Natural killer cell (primary cell): ENCODE data around the gene TBCD. TPM values are rescaled to one million over a fixed set of nuclear protein-coding genes. Genes with fewer than 3 reads are reported as not detected.

ENCODE experiments used
- ATAC-seq, 3 donors: fragments of 150-1000 bp in 2 of 3; fragments of 200-7000 bp in 1 of 3; cut with Tn5 transposase; 1 replicate in 1 of 3; 2 replicates in 2 of 3; pipeline ENCODE4 v1.10.0; 2021; ENCODE audit warnings: mild to moderate bottlenecking in 2 of 3, moderate library complexity in 2 of 3
- DNase-seq, 2 donors: peaks; one replicate each; pipeline versions ENCODE4 v3.0.0 to v3.0.0-alpha.2; 2013 to 2021; ENCODE audit warnings: mixed read lengths in 1 of 2
- H3K27ac ChIP-seq: one replicate; pipeline ENCODE4 v1.5.1; 2013; ENCODE audit warnings: mild to moderate bottlenecking, low read length
- H3K27me3 ChIP-seq: one replicate; pipeline ENCODE4 v1.6.1; 2013; ENCODE audit warnings: low read length; ENCODE audit not compliant: control insufficient read depth, insufficient read depth
- H3K36me3 ChIP-seq: one replicate; pipeline ENCODE4 v1.6.1; 2013; ENCODE audit warnings: low read length; ENCODE audit not compliant: control insufficient read depth, insufficient read depth
- H3K4me1 ChIP-seq: one replicate; pipeline ENCODE4 v1.6.1; 2013; ENCODE audit warnings: low read length; ENCODE audit not compliant: control insufficient read depth, insufficient read depth
- H3K4me3 ChIP-seq: one replicate; pipeline ENCODE4 v1.5.1; 2013; ENCODE audit warnings: low read length
- H3K9me3 ChIP-seq: one replicate; pipeline ENCODE4 v1.6.1; 2013; ENCODE audit warnings: low read length; ENCODE audit not compliant: control insufficient read depth, insufficient read depth
- H3K27ac Mint-ChIP-seq, 2 donors: one replicate each; pipeline ENCODE4 v1.8.0; 2022; ENCODE audit warnings: mild to moderate bottlenecking in 2 of 2, mixed read lengths in 2 of 2, moderate library complexity in 1 of 2
- H3K27me3 Mint-ChIP-seq, 2 donors: one replicate each; pipeline ENCODE4 v1.8.0; 2022; ENCODE audit warnings: low read depth in 2 of 2, mixed read lengths in 2 of 2
- H3K36me3 Mint-ChIP-seq: one replicate; pipeline ENCODE4 v1.8.0; 2022; ENCODE audit warnings: mixed read lengths
- H3K4me1 Mint-ChIP-seq, 2 donors: one replicate each; pipeline ENCODE4 v1.8.0; 2022; ENCODE audit warnings: mixed read lengths in 2 of 2
- H3K4me3 Mint-ChIP-seq: one replicate; pipeline ENCODE4 v1.8.0; 2022; ENCODE audit warnings: mild to moderate bottlenecking, moderate library complexity, mixed read lengths
- H3K9me3 Mint-ChIP-seq, 2 donors: one replicate each; pipeline ENCODE4 v1.8.0; 2022; ENCODE audit warnings: mixed read lengths in 2 of 2
- WGBS: methylation state at CpG from one replicate; pipeline ENCODE4 v1.1.7; 2013; ENCODE audit warnings: missing lambda C conversion rate; ENCODE audit not compliant: insufficient coverage; 5-methylcytosine and 5-hydroxymethylcytosine counted together
- intact Hi-C: fragments of 100-400 bp; cut with micrococcal nuclease; formaldehyde crosslinking; loops from one replicate; pipeline ENCODE4 v1.14.2; 2022
- total RNA-seq, 4 donors: library from RNA; stranded (reverse); fragments of 120-200 nt in 1 of 4; gene quantifications; one replicate each; pipeline versions ENCODE4 v1.2.3 to v1.2.4, GENCODE V29; 2013 to 2022
- TF ChIP-seq, protein P1 (sequence below): fragments of 200-600 bp; IDR thresholded peaks from one replicate; pipeline ENCODE4 v1.8.0; 2022; ENCODE audit warnings: antibody characterized with exemption

TBCD gene
- total RNA-seq, 3 donors from 2014 or later (not counting 1 experiment from before 2014, with no cell fraction given) = 92.0 to 149 (median 132) TPM

DNA sequence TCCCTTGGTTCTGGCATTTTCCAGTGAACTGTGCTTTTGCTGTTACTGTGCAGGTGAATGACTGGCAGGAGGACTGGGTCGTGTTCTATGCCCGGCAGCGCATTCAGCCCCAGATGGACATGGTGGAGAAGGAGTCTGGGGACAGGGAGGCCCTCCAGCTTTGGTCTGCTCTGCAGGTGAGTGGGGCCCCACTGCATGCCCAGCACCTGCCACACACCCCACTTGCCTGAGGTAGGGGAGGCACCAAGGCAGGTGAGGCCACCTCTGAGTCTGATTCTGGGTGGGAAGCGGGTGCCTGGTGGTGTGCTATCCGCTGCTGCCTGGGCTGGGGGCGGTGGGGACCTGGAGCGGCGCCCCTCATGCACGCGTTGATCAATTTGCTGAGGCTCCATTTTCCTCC lies 25.4 kb upstream of the TBCD start:
- H3K27ac Mint-ChIP-seq = no peak overlapping the region
- peaks cover 11% of the 10 kb centered on the region for H3K36me3 Mint-ChIP-seq
- ATAC-seq = no peak
- H3K27ac ChIP-seq = no peak overlapping the region
- WGBS = 98% methylated on average over 10 of the region's 10 CpGs
- H3K36me3 ChIP-seq = peaks cover 27% of the 10 kb centered on the region
- H3K9me3 ChIP-seq = no peaks in the 10 kb centered on the region
- intact Hi-C loops = no loop called here
- peaks cover 0 to 6% of the 10 kb centered on the region in 2 donors for H3K4me1 Mint-ChIP-seq
- no peaks in the 10 kb centered on the region for H3K4me1 ChIP-seq
- TF ChIP-seq, protein P1, sequence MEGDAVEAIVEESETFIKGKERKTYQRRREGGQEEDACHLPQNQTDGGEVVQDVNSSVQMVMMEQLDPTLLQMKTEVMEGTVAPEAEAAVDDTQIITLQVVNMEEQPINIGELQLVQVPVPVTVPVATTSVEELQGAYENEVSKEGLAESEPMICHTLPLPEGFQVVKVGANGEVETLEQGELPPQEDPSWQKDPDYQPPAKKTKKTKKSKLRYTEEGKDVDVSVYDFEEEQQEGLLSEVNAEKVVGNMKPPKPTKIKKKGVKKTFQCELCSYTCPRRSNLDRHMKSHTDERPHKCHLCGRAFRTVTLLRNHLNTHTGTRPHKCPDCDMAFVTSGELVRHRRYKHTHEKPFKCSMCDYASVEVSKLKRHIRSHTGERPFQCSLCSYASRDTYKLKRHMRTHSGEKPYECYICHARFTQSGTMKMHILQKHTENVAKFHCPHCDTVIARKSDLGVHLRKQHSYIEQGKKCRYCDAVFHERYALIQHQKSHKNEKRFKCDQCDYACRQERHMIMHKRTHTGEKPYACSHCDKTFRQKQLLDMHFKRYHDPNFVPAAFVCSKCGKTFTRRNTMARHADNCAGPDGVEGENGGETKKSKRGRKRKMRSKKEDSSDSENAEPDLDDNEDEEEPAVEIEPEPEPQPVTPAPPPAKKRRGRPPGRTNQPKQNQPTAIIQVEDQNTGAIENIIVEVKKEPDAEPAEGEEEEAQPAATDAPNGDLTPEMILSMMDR = no peak
- no peak overlapping the region for H3K4me3 ChIP-seq
- no peak overlapping the region for H3K4me3 Mint-ChIP-seq
- no peaks in the 10 kb centered on the region for H3K27me3 ChIP-seq
- H3K27me3 Mint-ChIP-seq = no peaks in the 10 kb centered on the region
- no peaks in the 10 kb centered on the region for H3K9me3 Mint-ChIP-seq
- DNase-seq = no peak

DNA sequence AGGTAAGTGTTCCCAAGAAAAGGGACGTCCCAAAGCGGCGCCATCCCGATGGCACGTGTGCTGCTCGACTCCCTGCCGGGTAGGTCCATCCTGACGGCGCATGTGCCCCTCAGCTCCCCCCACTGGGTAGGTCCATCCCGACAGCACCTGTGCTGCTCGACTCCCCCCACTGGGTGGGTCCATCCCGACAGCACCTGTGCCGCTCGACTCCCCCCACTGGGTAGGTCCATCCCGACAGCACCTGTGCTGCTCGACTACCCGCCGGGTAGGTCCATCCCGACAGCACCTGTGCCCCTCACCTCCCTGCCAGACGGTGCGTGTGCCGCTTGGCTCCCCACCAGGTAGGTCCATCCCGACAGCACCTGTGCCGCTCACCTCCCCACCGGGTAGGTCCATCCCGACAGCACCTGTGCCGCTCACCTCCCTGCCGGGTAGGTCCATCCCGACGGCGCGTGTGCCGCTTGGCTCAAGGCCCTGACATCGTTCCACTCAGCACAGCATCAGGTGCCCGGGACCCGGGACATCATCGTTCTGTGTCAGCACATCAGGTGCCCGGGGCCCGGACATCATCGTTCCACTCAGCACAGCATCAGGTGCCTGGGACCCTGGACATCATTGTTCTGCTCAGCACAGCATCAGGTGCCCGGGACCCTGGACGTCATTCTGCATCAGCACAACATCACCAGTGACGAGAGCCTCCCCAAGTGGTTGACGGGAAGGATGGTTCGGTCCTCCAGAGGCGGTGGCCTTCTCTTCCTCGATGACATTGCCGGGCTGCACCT lies 22.2 kb upstream of the TBCD start:
- no peaks in the 10 kb centered on the region for H3K27me3 ChIP-seq
- Mint-ChIP-seq H3K27ac (no peak overlapping the region), H3K36me3 (peaks cover 10% of the 10 kb centered on the region), H3K4me1 (peaks cover 0 to 5% of the 10 kb centered on the region in 2 donors), H3K9me3 (peaks cover 0 to 5% of the 10 kb centered on the region in 2 donors), H3K4me3 (no peak overlapping the region), H3K27me3 (peaks cover 0 to 2% of the 10 kb centered on the region in 2 donors)
- peaks cover under 1% of the 10 kb centered on the region for H3K4me1 ChIP-seq
- H3K4me3 ChIP-seq = no peak overlapping the region
- TF ChIP-seq, protein P1 = no peak
- H3K36me3 ChIP-seq = peaks cover 17% of the 10 kb centered on the region
- no peak for DNase-seq
- intact Hi-C loops = no loop called here
- peak in 1 of 3 donors; percentile 24 for ATAC-seq
- H3K27ac ChIP-seq = no peak overlapping the region
- 90% methylated on average over 48 of the region's 48 CpGs for WGBS
- peaks cover 6% of the 10 kb centered on the region for H3K9me3 ChIP-seq

DNA sequence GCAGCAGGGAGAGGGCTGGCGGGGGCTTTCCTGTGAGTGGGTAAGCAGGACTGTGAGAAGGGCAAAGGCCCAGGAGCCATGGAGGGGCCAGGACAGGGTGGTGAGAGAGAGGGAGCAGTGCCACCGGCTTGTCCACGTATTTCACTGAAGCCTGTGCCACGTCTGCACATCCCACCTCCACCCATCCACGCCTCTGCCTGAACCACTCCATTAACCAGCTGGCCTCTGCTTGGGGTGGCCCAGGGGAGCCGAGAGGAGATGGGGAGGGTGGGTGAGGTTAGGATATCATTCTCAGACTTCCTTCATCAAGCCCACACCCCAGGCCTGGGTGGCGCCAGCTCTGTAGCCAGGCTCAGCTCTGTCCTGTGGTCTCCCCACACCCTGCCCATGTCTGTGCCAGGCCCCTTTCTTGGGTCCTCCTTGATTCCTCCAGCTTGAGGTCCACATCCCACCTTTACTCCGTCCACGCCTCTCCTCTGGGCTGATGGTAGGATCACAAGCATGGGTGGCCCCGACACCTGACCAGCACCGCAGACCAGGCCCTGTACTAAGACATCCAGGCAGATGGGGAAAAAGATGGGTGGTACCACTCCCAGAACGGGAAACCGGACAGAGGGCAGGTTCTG lies 19.6 kb upstream of the TBCD start:
- Histone ChIP-seq H3K27me3 (no peaks in the 10 kb centered on the region), H3K36me3 (peaks cover 7% of the 10 kb centered on the region), H3K4me3 (no peak overlapping the region), H3K27ac (no peak overlapping the region), H3K4me1 (peaks cover 11% of the 10 kb centered on the region), H3K9me3 (peaks cover 6% of the 10 kb centered on the region)
- Mint-ChIP-seq H3K27me3 (peaks cover 0 to 2% of the 10 kb centered on the region in 2 donors), H3K9me3 (peaks cover 0 to 5% of the 10 kb centered on the region in 2 donors), H3K4me3 (no peak overlapping the region), H3K36me3 (peaks cover 10% of the 10 kb centered on the region), H3K4me1 (peaks cover 0 to 5% of the 10 kb centered on the region in 2 donors), H3K27ac (no peak overlapping the region)
- 93% methylated on average over 9 of the region's 13 CpGs for WGBS
- TF ChIP-seq, protein P1 = no peak
- DNase-seq (no peak), ATAC-seq (no peak)
- intact Hi-C loops = no loop called here
